MV-4-11 (cell line): ENCODE results near the gene PLEKHG4B.

Experiments
- DNase-seq: peaks from one replicate; lab custom pipeline; 2025; lab: John Stamatoyannopoulos, UW

Gene PLEKHG4B

GRCh38 chr5:169728-170094, 77.7 kb downstream of the PLEKHG4B start:
- DNase-seq = no peak

GRCh38 chr5:170971-171800, 79.2 kb downstream of the PLEKHG4B start:
- DNase-seq = no peak

DNA sequence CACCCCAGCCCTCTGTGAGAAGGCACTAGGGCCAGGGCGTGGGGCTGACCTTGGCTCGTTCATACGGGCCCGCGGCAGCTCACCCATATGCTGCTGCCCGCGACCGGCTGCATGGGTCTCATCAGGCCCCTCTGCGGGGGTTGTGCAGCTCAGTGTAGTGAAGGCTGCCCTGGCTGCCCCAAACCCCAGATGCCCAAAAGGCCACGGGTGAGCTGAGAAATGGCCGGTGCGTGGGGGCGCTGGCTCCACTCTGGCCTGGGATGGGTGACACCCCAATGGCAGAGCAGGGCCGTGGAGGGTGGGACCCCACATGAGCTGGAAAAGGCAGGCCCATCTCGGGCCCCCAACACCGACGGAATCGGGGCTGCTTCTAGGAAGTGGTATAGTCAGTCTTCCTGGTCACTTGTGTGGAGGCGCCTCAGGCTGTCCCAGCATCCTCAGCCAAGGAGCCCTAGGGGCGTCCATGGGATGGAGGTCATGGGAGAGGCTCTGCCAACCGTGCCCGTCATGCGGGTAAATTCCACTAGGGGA, 79.9 kb downstream of the PLEKHG4B start:
- no peak for DNase-seq

DNA sequence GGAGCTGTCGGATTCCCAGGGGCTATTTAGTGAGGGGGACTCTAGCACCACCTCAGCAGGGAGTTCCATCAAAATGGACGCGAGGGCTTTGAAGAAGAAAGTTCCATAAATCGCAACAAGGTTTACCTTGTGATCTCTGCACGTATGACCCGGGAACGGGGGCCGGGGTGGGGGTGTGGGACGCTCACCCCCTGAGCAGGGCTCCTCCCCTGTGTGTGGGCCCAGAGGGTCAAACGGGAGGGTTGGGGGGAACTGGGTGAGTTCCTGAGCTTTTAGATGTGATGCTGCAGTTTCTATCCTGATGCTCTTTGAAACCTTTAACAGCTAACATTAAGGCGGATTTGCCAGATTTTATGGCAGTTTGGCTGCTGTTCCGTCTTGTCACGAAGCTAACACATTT, 80.5 kb downstream of the PLEKHG4B start:
- DNase-seq = no peak

DNA sequence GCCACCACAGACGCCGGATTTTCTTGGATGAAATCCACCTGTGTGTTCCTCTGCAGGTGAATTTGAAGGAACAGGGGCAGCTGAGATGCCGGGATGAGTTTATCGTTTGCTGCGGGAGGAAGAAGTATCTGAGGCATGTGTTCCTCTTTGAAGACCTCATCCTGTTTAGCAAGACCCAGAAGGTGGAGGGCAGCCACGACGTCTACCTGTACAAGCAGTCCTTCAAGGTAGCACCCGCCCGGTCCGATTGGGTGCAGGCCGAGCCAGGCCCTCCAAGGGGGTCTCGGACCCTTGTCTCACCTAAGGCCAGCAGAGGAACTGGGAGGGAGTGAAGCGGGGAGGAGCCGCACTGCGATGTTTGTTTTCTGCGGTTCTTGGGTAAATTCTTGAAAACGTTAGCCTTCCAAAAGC, 80.9 kb downstream of the PLEKHG4B start:
- DNase-seq = no peak

DNA sequence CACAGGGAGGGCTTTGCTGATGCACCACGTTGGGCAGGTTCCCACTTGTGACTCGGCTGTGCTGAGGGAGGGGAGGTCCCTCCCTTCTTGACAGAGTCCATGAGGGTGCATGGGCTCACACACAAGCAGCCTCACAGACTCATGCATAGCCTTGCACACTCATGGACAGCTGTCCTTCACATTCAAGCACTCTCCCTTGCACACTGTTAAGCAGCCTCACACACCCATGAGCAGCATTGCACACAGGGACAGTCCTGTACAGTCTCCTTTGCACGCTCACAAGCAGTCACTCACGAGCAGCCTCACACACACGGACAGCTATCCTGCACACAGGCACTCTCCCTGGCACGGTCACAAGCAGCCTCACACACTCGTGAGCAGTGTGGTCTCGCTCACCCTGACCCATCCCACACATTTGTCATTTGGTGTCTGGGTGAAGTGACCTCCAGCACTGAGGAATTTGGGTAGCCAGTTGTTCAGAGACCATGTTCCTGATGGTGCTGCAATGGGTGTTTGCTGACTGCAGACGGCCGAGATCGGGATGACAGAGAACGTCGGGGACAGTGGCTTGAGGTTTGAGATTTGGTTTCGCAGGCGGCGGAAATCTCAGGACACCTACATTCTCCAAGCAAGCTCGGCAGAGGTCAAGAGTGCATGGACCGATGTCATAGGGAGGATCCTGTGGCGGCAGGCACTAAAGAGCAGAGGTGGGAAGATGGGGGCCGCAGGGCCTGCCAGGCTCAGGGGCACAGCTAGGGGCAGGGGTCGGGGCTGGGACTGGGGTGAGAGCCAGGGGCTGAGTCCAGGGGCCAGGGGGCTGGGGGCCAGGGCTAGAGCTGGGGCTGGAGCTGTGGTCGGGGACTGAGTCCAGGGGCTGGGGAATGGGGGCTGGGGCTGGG, 81.7 kb downstream of the PLEKHG4B start:
- no peak for DNase-seq

DNA sequence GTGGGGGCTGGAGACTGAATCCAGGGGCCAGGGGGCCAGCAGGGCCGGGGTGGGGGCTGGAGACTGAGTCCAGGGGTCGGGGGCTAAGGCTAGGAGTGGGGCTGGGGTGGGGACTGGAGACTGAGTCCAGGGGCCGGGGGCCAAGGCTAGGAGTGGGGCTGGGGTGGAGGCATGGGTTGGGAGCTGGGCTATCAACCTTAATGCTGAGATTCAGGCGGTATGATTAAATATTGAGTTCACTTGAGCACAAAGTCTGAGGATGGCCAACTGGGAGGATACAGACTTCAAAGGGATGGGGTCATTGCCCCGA, 82.3 kb downstream of the PLEKHG4B start:
- DNase-seq = no peak

GRCh38 chr5:174876-175465, 83.0 kb downstream of the PLEKHG4B start:
- no peak for DNase-seq

- no peak for DNase-seq
Measured at GRCh38 chr5:176296-176823, 84.4 kb downstream of the PLEKHG4B start.

- DNase-seq = no peak
Measured at GRCh38 chr5:178110-178509, 86.1 kb downstream of the PLEKHG4B start.

- no peak for DNase-seq
Measured at GRCh38 chr5:179401-179800, 87.4 kb downstream of the PLEKHG4B start.

- DNase-seq = no peak
Measured at GRCh38 chr5:180286-180918, 88.4 kb downstream of the PLEKHG4B start.

- no peak for DNase-seq
Measured at GRCh38 chr5:181160-181559, 89.2 kb downstream of the PLEKHG4B start.

DNA sequence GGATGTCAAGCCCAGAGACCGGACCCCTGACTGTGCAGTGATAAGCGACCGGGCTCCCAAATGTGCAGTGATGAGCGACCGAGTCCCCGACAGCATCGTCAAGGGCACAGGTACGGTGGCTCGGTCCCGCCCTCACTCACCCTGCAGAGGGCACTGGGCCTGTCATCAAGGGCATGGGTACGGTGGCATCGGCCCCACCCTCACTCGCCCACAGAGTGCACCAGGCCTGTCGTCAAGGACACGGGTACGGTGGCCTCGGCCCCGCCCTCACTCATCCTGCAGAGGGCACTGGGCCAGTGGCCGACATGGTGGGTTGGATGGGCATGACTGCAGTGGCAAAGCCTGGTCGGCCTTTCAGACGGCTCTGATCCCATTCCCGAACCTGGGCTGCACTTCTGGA, 89.6 kb downstream of the PLEKHG4B start:
- no peak for DNase-seq

GRCh38 chr5:182126-182525, 90.2 kb downstream of the PLEKHG4B start:
- DNase-seq = no peak

- DNase-seq = no peak
Measured at GRCh38 chr5:184471-184870, 92.5 kb downstream of the PLEKHG4B start.

DNA sequence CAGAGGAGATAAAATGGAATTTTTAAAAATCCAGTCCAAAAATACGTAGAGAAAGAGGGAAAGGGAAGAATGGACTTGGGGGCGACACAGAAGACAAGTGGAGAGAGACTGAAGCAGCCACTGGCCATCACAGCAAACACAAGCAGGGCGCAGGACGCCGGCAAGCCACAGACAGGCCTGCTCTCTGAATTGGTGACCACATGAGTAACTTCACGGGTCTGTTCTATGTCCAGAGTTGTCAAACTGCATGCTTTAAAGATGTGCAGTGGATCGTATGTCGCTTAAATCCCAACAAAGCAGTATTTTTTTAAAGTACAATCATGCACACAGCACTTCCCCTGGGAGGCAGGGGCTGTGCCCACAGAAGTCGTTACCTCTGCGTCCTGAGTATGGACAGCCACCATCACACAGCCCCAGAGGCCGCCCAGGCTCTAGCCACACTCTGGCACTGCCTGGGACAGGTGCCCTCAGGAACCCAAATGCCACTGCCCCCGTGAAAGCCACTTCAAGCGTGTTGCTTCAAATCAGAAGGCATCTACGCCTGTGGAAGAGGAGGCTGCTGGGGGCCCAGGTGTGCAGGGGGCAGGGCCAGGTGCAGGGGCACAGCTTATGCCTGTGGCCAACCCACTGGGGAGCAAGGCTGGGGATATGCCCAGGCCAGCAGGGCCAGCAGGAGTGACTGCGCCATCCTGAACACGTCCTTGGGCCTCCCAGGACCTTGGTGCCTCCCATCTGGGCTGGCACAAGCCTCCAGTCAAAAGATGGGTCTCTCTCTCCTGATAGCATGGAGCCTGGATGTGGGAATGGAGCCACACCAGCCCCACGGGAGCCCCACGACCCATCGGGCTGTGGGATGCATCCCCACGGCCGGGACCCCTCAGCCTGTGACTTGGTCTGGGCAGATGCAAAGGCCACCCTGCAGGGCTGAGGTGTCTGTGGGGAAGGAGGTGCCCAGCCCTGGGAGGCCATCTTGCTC, 93.4 kb downstream of the PLEKHG4B start:
- no peak for DNase-seq

GRCh38 chr5:186091-187041, 94.4 kb downstream of the PLEKHG4B start:
- no peak for DNase-seq

DNA sequence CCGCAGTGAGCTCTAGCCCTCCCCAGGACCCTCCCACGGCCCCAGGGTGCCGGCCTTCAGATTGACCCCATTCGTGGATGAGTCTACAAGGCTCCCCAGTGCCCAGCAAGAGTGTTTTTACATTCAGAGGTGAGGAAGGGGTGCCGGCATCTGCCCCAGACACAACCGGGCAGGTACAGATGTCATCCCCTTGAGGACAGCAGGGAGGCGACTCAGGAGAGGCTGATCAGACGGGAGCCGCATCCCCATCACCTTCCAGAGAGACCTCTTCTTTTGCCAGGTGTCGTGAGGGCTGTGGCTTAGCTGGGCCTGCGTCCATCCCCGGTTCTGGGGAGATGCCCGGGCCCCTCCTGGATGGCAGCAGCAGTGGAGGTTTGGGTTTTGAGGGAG, 95.1 kb downstream of the PLEKHG4B start:
- no peak for DNase-seq
